Uterus (tissue), 2 donors: Measurements from ENCODE around the gene HTT.

Source experiments
- CTCF ChIP-seq, 4 experiments: fragments of 200-600 bp in 2 of 4; fragments of 450-650 bp in 2 of 4; sonication (generic) in 2 of 4; IDR thresholded peaks; one replicate each; pipeline ENCODE4 v1.5.1; 2016 to 2019; ENCODE audit warnings: antibody characterized with exemption in 4 of 4, mild to moderate bottlenecking in 2 of 4, moderate library complexity in 1 of 4
- POLR2A ChIP-seq, 2 donors: fragments of 450-650 bp; IDR thresholded peaks; one replicate each; pipeline ENCODE4 v1.6.1; 2016; ENCODE audit warnings: antibody characterized with exemption in 2 of 2, mild to moderate bottlenecking in 1 of 2, moderate library complexity in 1 of 2

GRCh38 chr4:3087115-3087797, 12.8 kb downstream of the HTT start:
- no peak for TF ChIP-seq POLR2A (IDR thresholded peaks at IDR 0.05)
- TF ChIP-seq CTCF (IDR thresholded peaks at IDR 0.05) = no peak
